GM23338 (cell line): ENCODE data around the gene CDON. TPM values are rescaled to one million over a fixed set of nuclear protein-coding genes. Genes with fewer than 3 reads are reported as not detected.

Experiments used
- ATAC-seq: fragments of 200-7000 bp; cut with Tn5 transposase; 3 replicates; pipeline ENCODE4 v1.9.1; 2020
- DNase-seq: peaks from one replicate; pipeline ENCODE4 v3.0.0-alpha.2; 2015; ENCODE audit warnings: low spot score
- H2AFZ ChIP-seq: fragments of 200-600 bp; sonication (generic); 2 replicates; pipeline ENCODE4 v1.8.0; 2016; ENCODE audit warnings: antibody characterized with exemption, mild to moderate bottlenecking, moderate library complexity
- H3F3A ChIP-seq: fragments of 200-600 bp; sonication (generic); replicated peaks from 2 replicates; pipeline ENCODE4 v1.8.0; 2017; ENCODE audit warnings: antibody characterized with exemption, mixed run types, low read depth
- H3K27ac ChIP-seq: fragments of 200-600 bp; sonication (generic); 2 replicates; pipeline ENCODE4 v1.6.1; 2016; ENCODE audit warnings: low read depth
- H3K27me3 ChIP-seq: fragments of 200-600 bp; sonication (generic); 2 replicates; pipeline ENCODE4 v1.8.0; 2016; ENCODE audit warnings: mild to moderate bottlenecking, mixed run types, moderate library complexity; ENCODE audit not compliant: insufficient read depth
- H3K36me3 ChIP-seq: fragments of 200-600 bp; sonication (generic); 2 replicates; pipeline ENCODE4 v1.8.0; 2016; ENCODE audit warnings: mild to moderate bottlenecking; ENCODE audit not compliant: insufficient read depth
- H3K4me1 ChIP-seq: fragments of 200-600 bp; sonication (generic); 2 replicates; pipeline ENCODE4 v1.8.0; 2016; ENCODE audit warnings: mild to moderate bottlenecking, moderate library complexity; ENCODE audit not compliant: insufficient read depth
- H3K4me2 ChIP-seq: fragments of 200-600 bp; sonication (generic); 2 replicates; pipeline ENCODE4 v1.7.1; 2017; ENCODE audit warnings: mixed run types
- H3K4me3 ChIP-seq: fragments of 200-600 bp; sonication (generic); 2 replicates; pipeline ENCODE4 v1.6.1; 2016; ENCODE audit warnings: mixed run types
- H3K79me2 ChIP-seq: fragments of 200-600 bp; sonication (generic); replicated peaks from 2 replicates; pipeline ENCODE4 v1.8.0; 2017; ENCODE audit warnings: mild to moderate bottlenecking; ENCODE audit not compliant: insufficient read depth
- H3K9me2 ChIP-seq: fragments of 200-600 bp; sonication (generic); 2 replicates; pipeline ENCODE4 v1.8.0; 2017; ENCODE audit not compliant: insufficient read depth
- H4K20me1 ChIP-seq: fragments of 200-600 bp; sonication (generic); replicated peaks from 2 replicates; pipeline ENCODE4 v1.8.0; 2017; ENCODE audit warnings: mild to moderate bottlenecking; ENCODE audit not compliant: insufficient read depth
- H3K27ac Mint-ChIP-seq: 2 replicates; pipeline ENCODE4 v1.8.0; 2020; ENCODE audit warnings: inconsistent platforms, mild to moderate bottlenecking, moderate library complexity, mixed read lengths
- H3K27me3 Mint-ChIP-seq: 3 replicates; pipeline ENCODE4 v1.8.0; 2022; ENCODE audit warnings: low read depth, mild to moderate bottlenecking, moderate library complexity, mixed read lengths, inconsistent platforms; ENCODE audit not compliant: insufficient read depth, poor library complexity
- H3K36me3 Mint-ChIP-seq: 3 replicates; pipeline ENCODE4 v1.8.0; 2021; ENCODE audit warnings: low read depth, mild to moderate bottlenecking, inconsistent platforms, moderate library complexity, mixed read lengths
- H3K4me1 Mint-ChIP-seq: 3 replicates; pipeline ENCODE4 v1.8.0; 2020; ENCODE audit warnings: mild to moderate bottlenecking, inconsistent platforms, mixed read lengths
- H3K4me3 Mint-ChIP-seq: 3 replicates; pipeline ENCODE4 v1.8.0; 2021; ENCODE audit warnings: moderate library complexity, mild to moderate bottlenecking, inconsistent platforms, mixed read lengths
- H3K9me3 Mint-ChIP-seq: 3 replicates; pipeline ENCODE4 v1.8.0; 2020; ENCODE audit warnings: moderate library complexity, mild to moderate bottlenecking, inconsistent platforms, mixed read lengths
- EZH2phosphoT487 ChIP-seq: fragments of 200-600 bp; sonication (generic); IDR thresholded peaks from one replicate; pipeline ENCODE4 v1.8.1; 2018; ENCODE audit warnings: antibody characterized with exemption; ENCODE audit not compliant: unreplicated experiment
- NANOG ChIP-seq: IDR thresholded peaks from 2 replicates; pipeline ENCODE4 v1.6.1; 2016; ENCODE audit warnings: antibody characterized with exemption, borderline replicate concordance
- ZNF114 ChIP-seq: fragments of 250-450 bp; sonication (Bioruptor Pico); IDR thresholded peaks from 2 replicates; pipeline ENCODE4 v1.5.0; 2020; ENCODE audit warnings: mild to moderate bottlenecking, moderate library complexity
- polyA plus RNA-seq: library from polyadenylated mRNA; unstranded; fragments of >200 nt; fragmentation: Nextera tagmentation; extraction: Ambion mirVana; gene quantifications from 2 replicates; pipeline ENCODE4 v1.2.1, GENCODE V29; 2016
- total RNA-seq: library from RNA; depleted of rRNA; stranded (reverse); fragments of >200 nt; shearing (Covaris generic); gene quantifications from 2 replicates; pipeline ENCODE4 v1.2.3, GENCODE V29; 2014
- TF ChIP-seq, protein P1 (sequence below): fragments of 250-450 bp; sonication (Bioruptor Pico); IDR thresholded peaks from 2 replicates; pipeline ENCODE4 v1.5.0; 2020; ENCODE audit warnings: mild to moderate bottlenecking, moderate library complexity
- TF ChIP-seq, protein P2 (sequence below): IDR thresholded peaks from 2 replicates; pipeline ENCODE4 v1.6.1; 2016; ENCODE audit warnings: antibody characterized with exemption

The CDON gene
- total and polyA plus RNA-seq, 2 experiments from 2014 or later = 4.1 to 35.5 TPM

DNA sequence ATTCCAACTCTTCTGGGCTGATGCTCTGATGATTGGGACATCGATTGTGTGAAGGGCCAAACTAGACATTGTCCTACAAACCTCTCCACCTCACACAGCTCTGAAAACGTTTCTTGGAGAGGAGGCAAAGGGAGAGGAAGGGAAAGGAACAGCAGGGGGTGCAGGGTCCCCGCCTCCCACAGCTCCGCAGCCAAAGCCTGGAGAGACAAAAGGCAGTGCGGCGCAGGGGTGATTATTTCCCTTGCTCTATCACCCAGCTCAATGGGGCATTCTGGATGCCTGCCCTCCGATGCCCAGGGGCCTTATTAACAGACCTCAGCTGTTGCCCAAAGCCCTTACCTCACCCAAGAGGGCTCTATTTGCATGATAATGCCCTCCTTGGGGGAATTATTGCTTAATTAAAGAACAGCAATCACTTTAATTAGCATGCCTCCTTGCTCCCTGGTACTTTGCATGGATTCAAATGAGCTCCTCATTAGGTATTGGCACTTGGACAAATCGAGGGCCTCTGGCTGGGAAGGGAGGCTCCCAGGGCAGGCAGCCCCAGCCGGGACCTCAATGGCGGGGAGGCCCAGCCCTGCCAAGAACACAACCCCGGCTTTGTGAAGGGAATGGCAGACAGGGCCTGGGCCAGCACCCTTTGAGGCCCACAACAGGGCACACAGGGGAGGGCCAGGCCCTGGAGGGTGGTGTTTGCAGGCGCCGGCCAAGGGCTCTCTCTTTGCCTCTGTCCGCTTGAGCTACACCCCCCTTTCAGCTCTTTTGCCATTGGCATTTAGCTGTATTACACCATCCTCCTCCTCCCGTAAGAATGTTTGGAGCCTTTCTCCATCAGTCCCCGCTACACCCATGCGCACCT is 19.8 kb upstream of the CDON start:
- Mint-ChIP-seq H3K4me1 (peaks cover 53% of the 10 kb centered on the region), H3K9me3 (no peaks in the 10 kb centered on the region), H3K27me3 (peaks cover 14% of the 10 kb centered on the region), H3K4me3 (peak overlapping the region; percentile 36; the same call in 2 of the 3 replicates), H3K36me3 (no peaks in the 10 kb centered on the region), H3K27ac (peak overlapping the region; percentile 61; the same call in 1 of the 2 replicates)
- Histone ChIP-seq H3K4me2 (peak overlapping the region; percentile 69), H3K4me1 (peaks cover 48% of the 10 kb centered on the region), H3K4me3 (peak overlapping the region; percentile 34; the same call in 1 of the 2 replicates), H3K27ac (peak overlapping the region; percentile 68), H3K79me2 (no peaks in the 10 kb centered on the region), H3K27me3 (no peaks in the 10 kb centered on the region), H2AFZ (peak overlapping the region; percentile 44), H3K9me2 (no peaks in the 10 kb centered on the region), H3K36me3 (no peaks in the 10 kb centered on the region), H3F3A (peaks cover 3% of the 10 kb centered on the region; the same call in 1 of the 2 replicates), H4K20me1 (no peaks in the 10 kb centered on the region)
- TF ChIP-seq, protein P1, sequence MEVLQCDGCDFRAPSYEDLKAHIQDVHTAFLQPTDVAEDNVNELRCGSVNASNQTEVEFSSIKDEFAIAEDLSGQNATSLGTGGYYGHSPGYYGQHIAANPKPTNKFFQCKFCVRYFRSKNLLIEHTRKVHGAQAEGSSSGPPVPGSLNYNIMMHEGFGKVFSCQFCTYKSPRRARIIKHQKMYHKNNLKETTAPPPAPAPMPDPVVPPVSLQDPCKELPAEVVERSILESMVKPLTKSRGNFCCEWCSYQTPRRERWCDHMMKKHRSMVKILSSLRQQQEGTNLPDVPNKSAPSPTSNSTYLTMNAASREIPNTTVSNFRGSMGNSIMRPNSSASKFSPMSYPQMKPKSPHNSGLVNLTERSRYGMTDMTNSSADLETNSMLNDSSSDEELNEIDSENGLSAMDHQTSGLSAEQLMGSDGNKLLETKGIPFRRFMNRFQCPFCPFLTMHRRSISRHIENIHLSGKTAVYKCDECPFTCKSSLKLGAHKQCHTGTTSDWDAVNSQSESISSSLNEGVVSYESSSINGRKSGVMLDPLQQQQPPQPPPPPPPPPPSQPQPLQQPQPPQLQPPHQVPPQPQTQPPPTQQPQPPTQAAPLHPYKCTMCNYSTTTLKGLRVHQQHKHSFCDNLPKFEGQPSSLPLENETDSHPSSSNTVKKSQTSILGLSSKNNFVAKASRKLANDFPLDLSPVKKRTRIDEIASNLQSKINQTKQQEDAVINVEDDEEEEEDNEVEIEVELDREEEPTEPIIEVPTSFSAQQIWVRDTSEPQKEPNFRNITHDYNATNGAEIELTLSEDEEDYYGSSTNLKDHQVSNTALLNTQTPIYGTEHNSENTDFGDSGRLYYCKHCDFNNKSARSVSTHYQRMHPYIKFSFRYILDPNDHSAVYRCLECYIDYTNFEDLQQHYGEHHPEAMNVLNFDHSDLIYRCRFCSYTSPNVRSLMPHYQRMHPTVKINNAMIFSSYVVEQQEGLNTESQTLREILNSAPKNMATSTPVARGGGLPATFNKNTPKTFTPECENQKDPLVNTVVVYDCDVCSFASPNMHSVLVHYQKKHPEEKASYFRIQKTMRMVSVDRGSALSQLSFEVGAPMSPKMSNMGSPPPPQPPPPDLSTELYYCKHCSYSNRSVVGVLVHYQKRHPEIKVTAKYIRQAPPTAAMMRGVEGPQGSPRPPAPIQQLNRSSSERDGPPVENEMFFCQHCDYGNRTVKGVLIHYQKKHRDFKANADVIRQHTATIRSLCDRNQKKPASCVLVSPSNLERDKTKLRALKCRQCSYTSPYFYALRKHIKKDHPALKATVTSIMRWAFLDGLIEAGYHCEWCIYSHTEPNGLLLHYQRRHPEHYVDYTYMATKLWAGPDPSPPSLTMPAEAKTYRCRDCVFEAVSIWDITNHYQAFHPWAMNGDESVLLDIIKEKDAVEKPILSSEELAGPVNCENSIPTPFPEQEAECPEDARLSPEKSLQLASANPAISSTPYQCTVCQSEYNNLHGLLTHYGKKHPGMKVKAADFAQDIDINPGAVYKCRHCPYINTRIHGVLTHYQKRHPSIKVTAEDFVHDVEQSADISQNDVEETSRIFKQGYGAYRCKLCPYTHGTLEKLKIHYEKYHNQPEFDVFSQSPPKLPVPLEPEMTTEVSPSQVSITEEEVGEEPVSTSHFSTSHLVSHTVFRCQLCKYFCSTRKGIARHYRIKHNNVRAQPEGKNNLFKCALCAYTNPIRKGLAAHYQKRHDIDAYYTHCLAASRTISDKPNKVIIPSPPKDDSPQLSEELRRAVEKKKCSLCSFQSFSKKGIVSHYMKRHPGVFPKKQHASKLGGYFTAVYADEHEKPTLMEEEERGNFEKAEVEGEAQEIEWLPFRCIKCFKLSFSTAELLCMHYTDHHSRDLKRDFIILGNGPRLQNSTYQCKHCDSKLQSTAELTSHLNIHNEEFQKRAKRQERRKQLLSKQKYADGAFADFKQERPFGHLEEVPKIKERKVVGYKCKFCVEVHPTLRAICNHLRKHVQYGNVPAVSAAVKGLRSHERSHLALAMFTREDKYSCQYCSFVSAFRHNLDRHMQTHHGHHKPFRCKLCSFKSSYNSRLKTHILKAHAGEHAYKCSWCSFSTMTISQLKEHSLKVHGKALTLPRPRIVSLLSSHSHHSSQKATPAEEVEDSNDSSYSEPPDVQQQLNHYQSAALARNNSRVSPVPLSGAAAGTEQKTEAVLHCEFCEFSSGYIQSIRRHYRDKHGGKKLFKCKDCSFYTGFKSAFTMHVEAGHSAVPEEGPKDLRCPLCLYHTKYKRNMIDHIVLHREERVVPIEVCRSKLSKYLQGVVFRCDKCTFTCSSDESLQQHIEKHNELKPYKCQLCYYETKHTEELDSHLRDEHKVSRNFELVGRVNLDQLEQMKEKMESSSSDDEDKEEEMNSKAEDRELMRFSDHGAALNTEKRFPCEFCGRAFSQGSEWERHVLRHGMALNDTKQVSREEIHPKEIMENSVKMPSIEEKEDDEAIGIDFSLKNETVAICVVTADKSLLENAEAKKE (CRISPR knock-in tag) = 0 out of 2 replicates have a peak, but pooled peaks have one; percentile 30
- peak; percentile 49; the same call in 1 of the 2 replicates for TF ChIP-seq NANOG
- no peak for TF ChIP-seq ZNF114 (CRISPR knock-in tag)
- ATAC-seq = peak; percentile 60
- DNase-seq = peak; percentile 67

DNA sequence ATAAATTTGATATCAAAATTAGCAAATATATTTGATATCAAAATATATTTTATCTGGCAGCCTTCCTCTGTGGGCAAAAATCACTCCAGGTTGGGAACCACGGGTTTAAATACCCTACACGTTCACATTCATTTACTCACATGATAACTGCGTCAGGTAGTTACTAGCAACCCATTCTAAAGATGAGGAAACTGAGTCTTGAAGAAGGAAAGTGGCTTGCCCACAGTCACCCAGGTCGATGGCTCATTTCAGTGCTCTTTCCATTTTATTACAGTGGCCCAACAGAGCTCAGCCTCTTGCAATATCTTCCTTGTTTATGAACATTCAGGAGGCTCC is 19.2 kb upstream of the CDON start:
- H3K79me2 ChIP-seq = no peaks in the 10 kb centered on the region
- no peaks in the 10 kb centered on the region for H3K36me3 ChIP-seq
- H3K27ac Mint-ChIP-seq = no peak overlapping the region
- H3K36me3 Mint-ChIP-seq = no peaks in the 10 kb centered on the region
- peak overlapping the region; percentile 44; the same call in 1 of the 2 replicates for H2AFZ ChIP-seq
- H3K4me3 Mint-ChIP-seq = no peak overlapping the region
- H3K27ac ChIP-seq = peak overlapping the region; percentile 68; the same call in 1 of the 2 replicates
- peaks cover 12% of the 10 kb centered on the region for H3K27me3 Mint-ChIP-seq
- H4K20me1 ChIP-seq = no peaks in the 10 kb centered on the region
- no peaks in the 10 kb centered on the region for H3K9me3 Mint-ChIP-seq
- peaks cover 4% of the 10 kb centered on the region; the same call in 1 of the 2 replicates for H3F3A ChIP-seq
- no peaks in the 10 kb centered on the region for H3K27me3 ChIP-seq
- H3K4me1 Mint-ChIP-seq = peaks cover 55% of the 10 kb centered on the region
- H3K4me1 ChIP-seq = peaks cover 48% of the 10 kb centered on the region
- no peak for ATAC-seq
- H3K9me2 ChIP-seq = no peaks in the 10 kb centered on the region
- peak overlapping the region; percentile 34; the same call in 1 of the 2 replicates for H3K4me3 ChIP-seq
- no peak for DNase-seq
- peak overlapping the region; percentile 69 for H3K4me2 ChIP-seq
- TF ChIP-seq, protein P2, sequence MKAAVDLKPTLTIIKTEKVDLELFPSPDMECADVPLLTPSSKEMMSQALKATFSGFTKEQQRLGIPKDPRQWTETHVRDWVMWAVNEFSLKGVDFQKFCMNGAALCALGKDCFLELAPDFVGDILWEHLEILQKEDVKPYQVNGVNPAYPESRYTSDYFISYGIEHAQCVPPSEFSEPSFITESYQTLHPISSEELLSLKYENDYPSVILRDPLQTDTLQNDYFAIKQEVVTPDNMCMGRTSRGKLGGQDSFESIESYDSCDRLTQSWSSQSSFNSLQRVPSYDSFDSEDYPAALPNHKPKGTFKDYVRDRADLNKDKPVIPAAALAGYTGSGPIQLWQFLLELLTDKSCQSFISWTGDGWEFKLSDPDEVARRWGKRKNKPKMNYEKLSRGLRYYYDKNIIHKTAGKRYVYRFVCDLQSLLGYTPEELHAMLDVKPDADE = no peak
- TF ChIP-seq EZH2phosphoT487 = no peak
- TF ChIP-seq ZNF114 (CRISPR knock-in tag) = no peak
